HepG2 (cell line): Measurements from ENCODE around the gene SFXN5. TPM values are rescaled to one million over a fixed set of nuclear protein-coding genes. Genes with fewer than 3 reads are reported as not detected.

Experiments
- ATAC-seq: fragments of 200-7000 bp; cut with Tn5 transposase; 3 replicates; pipeline ENCODE4 v1.9.1; 2020; ENCODE audit warnings: mild to moderate bottlenecking, moderate library complexity
- BruUV-seq: library from RNA; stranded (reverse); fragments of 400-500 nt; replicated peaks from 2 replicates; lab custom pipeline; 2021; lab: Mats Ljungman, UMichigan
- CTCF ChIA-PET: fragments of 300-600 bp; formaldehyde crosslinking; extraction: SDS; loops from one replicate; lab custom pipeline; 2021; ENCODE audit warnings: low total read pairs, inconsistent platforms, low intra/inter-chr PET ratio; lab: Yijun Ruan, JAX
- POLR2A ChIA-PET: fragments of 350-600 bp; sonication (Branson Sonifier 250); formaldehyde crosslinking; loops from one replicate; lab custom pipeline; 2020; ENCODE audit warnings: antibody characterized with exemption, inconsistent platforms; lab: Yijun Ruan, JAX
- DNase-seq: peaks from one replicate; pipeline ENCODE4 v3.0.0-alpha.2; 2015; ENCODE audit warnings: low spot score
- FAIRE-seq: peaks from 3 replicates; lab custom pipeline; 2011; peaks lifted over from hg19 to GRCh38; lab: Jason Lieb, UNC
- H2AFZ ChIP-seq: one replicate; pipeline ENCODE4 v1.6.1; 2011; ENCODE audit warnings: low read length, inconsistent platforms
- H3K27ac ChIP-seq: fragments of 300-600 bp; 3 replicates; pipeline ENCODE4 v1.8.0; 2011; ENCODE audit warnings: mixed run types, mild to moderate bottlenecking, mixed read lengths, low read length, inconsistent platforms; ENCODE audit not compliant: insufficient read depth; ENCODE audit errors: extremely low read length
- H3K27me3 ChIP-seq, 2 experiments: fragments of 200-600 bp in 1 of 2; 2 replicates in 1 of 2; 3 replicates in 1 of 2; pipeline versions ENCODE4 v1.6.0 to v1.8.0; 2011; ENCODE audit warnings: low read length in 2 of 2, mild to moderate bottlenecking in 2 of 2, moderate library complexity in 2 of 2, inconsistent platforms in 1 of 2; ENCODE audit not compliant: insufficient read depth in 2 of 2, control insufficient read depth in 1 of 2
- H3K36me3 ChIP-seq, 2 experiments: fragments of 200-600 bp in 1 of 2; replicated peaks in 1 of 2; 2 replicates in 1 of 2; 3 replicates in 1 of 2; pipeline versions ENCODE4 v1.5.1 to v1.8.0; 2011; ENCODE audit warnings: low read length in 2 of 2, inconsistent platforms in 1 of 2; ENCODE audit not compliant: insufficient read depth in 2 of 2, control insufficient read depth in 1 of 2
- H3K4me1 ChIP-seq: 2 replicates; pipeline ENCODE4 v1.5.1; 2012; ENCODE audit warnings: low read length, inconsistent platforms; ENCODE audit not compliant: insufficient read depth
- H3K4me2 ChIP-seq: 2 replicates; pipeline ENCODE4 v1.6.0; 2011; ENCODE audit warnings: low read depth, low read length, inconsistent platforms
- H3K4me3 ChIP-seq, 3 experiments: fragments of 200-600 bp in 1 of 3; sonication (generic), shearing (Covaris generic) in 1 of 3; replicated peaks in 1 of 3; 2 replicates each; pipeline ENCODE4 v1.5.1; 2011 to 2016; ENCODE audit warnings: low read length in 3 of 3, inconsistent platforms in 2 of 3, low read depth in 2 of 3, mild to moderate bottlenecking in 2 of 3, control low read depth in 1 of 3, mixed read lengths in 1 of 3; ENCODE audit not compliant: insufficient read depth in 1 of 3
- H3K79me2 ChIP-seq: one replicate; pipeline ENCODE4 v1.6.1; 2011; ENCODE audit warnings: low read length, inconsistent platforms; ENCODE audit not compliant: insufficient read depth
- H3K9ac ChIP-seq: 2 replicates; pipeline ENCODE4 v1.6.0; 2011; ENCODE audit warnings: mild to moderate bottlenecking, low read depth, low read length, inconsistent platforms; ENCODE audit not compliant: insufficient read depth
- H3K9me3 ChIP-seq: 2 replicates; pipeline ENCODE4 v1.5.1; 2012; ENCODE audit warnings: mild to moderate bottlenecking, low read length
- H4K20me1 ChIP-seq: 2 replicates; pipeline ENCODE4 v1.6.0; 2011; ENCODE audit warnings: inconsistent platforms, mild to moderate bottlenecking, low read length, moderate library complexity; ENCODE audit not compliant: insufficient read depth
- ARNTL ChIP-seq: sonication (generic); formaldehyde crosslinking; IDR thresholded peaks from 2 replicates; pipeline ENCODE4 v1.4.0; 2020; ENCODE audit warnings: mild to moderate bottlenecking, missing genetic modification reagents
- CBX1 ChIP-seq: IDR thresholded peaks from one replicate; pipeline ENCODE4 v1.6.1; 2016; ENCODE audit warnings: antibody characterized with exemption, low read depth
- FLYWCH1 ChIP-seq: sonication (generic); formaldehyde crosslinking; IDR thresholded peaks from 2 replicates; pipeline ENCODE4 v1.8.1; 2023; ENCODE audit warnings: mild to moderate bottlenecking, missing genetic modification reagents
- GATAD2A ChIP-seq: IDR thresholded peaks from 2 replicates; pipeline ENCODE4 v1.6.1; 2016
- HHEX ChIP-seq: IDR thresholded peaks from 2 replicates; pipeline ENCODE4 v1.6.1; 2016; ENCODE audit warnings: control low read depth
- NFIC ChIP-seq: IDR thresholded peaks from 2 replicates; pipeline ENCODE4 v1.6.1; 2012; ENCODE audit warnings: mild to moderate bottlenecking, low read length, inconsistent platforms
- NRL ChIP-seq: sonication (generic); formaldehyde crosslinking; IDR thresholded peaks from 2 replicates; pipeline ENCODE4 v1.5.0; 2020; ENCODE audit warnings: missing genetic modification reagents, mild to moderate bottlenecking, moderate library complexity, borderline replicate concordance
- PAWR ChIP-seq: sonication (generic); formaldehyde crosslinking; IDR thresholded peaks from 2 replicates; pipeline ENCODE4 v1.4.0; 2020; ENCODE audit warnings: missing genetic modification reagents, mild to moderate bottlenecking, borderline replicate concordance
- PLRG1 ChIP-seq: fragments of 450-650 bp; conservative IDR thresholded peaks from 2 replicates; pipeline ENCODE4 v1.6.1; 2016
- U2AF2 ChIP-seq: fragments of 200-400 bp; formaldehyde crosslinking; IDR thresholded peaks from 2 replicates; pipeline ENCODE4 v1.6.1; 2017; ENCODE audit warnings: low read depth, mild to moderate bottlenecking, low read length
- ZNF331 ChIP-seq: sonication (generic); formaldehyde crosslinking; IDR thresholded peaks from 2 replicates; pipeline ENCODE4 v1.4.0; 2020; ENCODE audit warnings: missing genetic modification reagents
- ZNF589 ChIP-seq: sonication (generic); formaldehyde crosslinking; conservative IDR thresholded peaks from 2 replicates; pipeline ENCODE4 v1.8.0; 2022; ENCODE audit warnings: mild to moderate bottlenecking, moderate library complexity, missing genetic modification reagents
- ZNF652 ChIP-seq: IDR thresholded peaks from 2 replicates; pipeline ENCODE4 v1.6.1; 2016; ENCODE audit warnings: low read depth, borderline replicate concordance
- ZNF660 ChIP-seq: sonication (generic); formaldehyde crosslinking; IDR thresholded peaks from 2 replicates; pipeline ENCODE4 v1.5.1; 2020; ENCODE audit warnings: mild to moderate bottlenecking, low read depth, missing genetic modification reagents, borderline replicate concordance
- ZNF724P ChIP-seq: sonication (generic); formaldehyde crosslinking; IDR thresholded peaks from 2 replicates; pipeline ENCODE4 v1.8.0; 2022; ENCODE audit warnings: missing genetic modification reagents, borderline replicate concordance
- ZNF773 ChIP-seq: sonication (generic); formaldehyde crosslinking; IDR thresholded peaks from 2 replicates; pipeline ENCODE4 v1.4.0; 2020; ENCODE audit warnings: missing genetic modification reagents, borderline replicate concordance
- ZNF816 ChIP-seq: sonication (generic); formaldehyde crosslinking; IDR thresholded peaks from 2 replicates; pipeline ENCODE4 v1.8.0; 2022; ENCODE audit warnings: missing genetic modification reagents, mild to moderate bottlenecking, borderline replicate concordance
- ZSCAN20 ChIP-seq: sonication (generic); formaldehyde crosslinking; IDR thresholded peaks from 2 replicates; pipeline ENCODE4 v1.4.0; 2020; ENCODE audit warnings: missing genetic modification reagents, mild to moderate bottlenecking, borderline replicate concordance
- WGBS: methylation state at CpG from one replicate; pipeline ENCODE4 v1.1.6; 2017; ENCODE audit warnings: low lambda C conversion rate; 5-methylcytosine and 5-hydroxymethylcytosine counted together
- in situ Hi-C: cut with HindIII; loops from 2 replicates; pipeline ENCODE4 v1.10.0; 2017; ENCODE audit warnings: low pct_unique_long_range_greater_than_20kb; ENCODE audit not compliant: extremely low pct_ligation_motif_present
- intact Hi-C: fragments of 100-400 bp; cut with micrococcal nuclease; formaldehyde crosslinking; loops from one replicate; pipeline ENCODE4 v1.10.0; 2022; ENCODE audit not compliant: unreplicated experiment
- polyA plus RNA-seq, 8 experiments: library from polyadenylated mRNA; depleted of rRNA in 3 of 8; stranded (reverse) in 7 of 8; unstranded in 1 of 8; fragments of >200 nt; fragmentation: Illumina TruSeq in 4 of 8; extraction: Trizol in 4 of 8; gene quantifications; 2 replicates each; pipeline versions ENCODE4 v1.2.1 to v1.2.3, GENCODE V29; 2011 to 2016; ENCODE audit warnings: low read depth in 4 of 8, missing spikeins in 1 of 8, mixed read lengths in 1 of 8; ENCODE audit not compliant: insufficient read depth in 1 of 8
- total RNA-seq, 5 experiments: library from RNA; depleted of rRNA; stranded (reverse); fragments of >200 nt; fragmentation: Illumina TruSeq; extraction: Trizol; gene quantifications; 2 replicates each; pipeline ENCODE4 v1.2.3, GENCODE V29; 2016; ENCODE audit warnings: low read depth in 1 of 5
- TF ChIP-seq, protein P1 (sequence below): sonication (generic); formaldehyde crosslinking; IDR thresholded peaks from 2 replicates; pipeline ENCODE4 v1.4.0; 2020; ENCODE audit warnings: missing genetic modification reagents

The SFXN5 gene
- total and polyA plus RNA-seq, 2 of the 13 experiments (the other 11 are each of a cell fraction or from before 2014, with no cell fraction given) = 34.9 to 37.4 TPM

- WGBS = 18% methylated on average over 6 of the region's 6 CpGs
- Histone ChIP-seq H3K27ac (no peak overlapping the region), H2AFZ (no peak overlapping the region), H3K27me3 (no peaks in the 10 kb centered on the region), H3K9me3 (no peaks in the 10 kb centered on the region), H3K4me2 (no peak overlapping the region), H3K9ac (no peak overlapping the region), H3K4me3 (no peak overlapping the region), H3K36me3 (peaks cover 33 to 42% of the 10 kb centered on the region in 2 experiments), H3K79me2 (peaks cover 11% of the 10 kb centered on the region), H4K20me1 (peaks cover 26% of the 10 kb centered on the region; the same call in 1 of the 2 replicates), H3K4me1 (peaks cover 15% of the 10 kb centered on the region)
- ATAC-seq = peak; percentile 90
- FAIRE-seq = peak; percentile 95
- peak; percentile 74 for DNase-seq
- CTCF ChIA-PET = interaction anchor here (0.8 to 2.8 kb wide), 9 partner anchors 68 to 175 kb away, joined by 3 to 54 read pairs (median 8); no protein-coding TSS in a partner anchor
- intact Hi-C loops = loop anchor here (1.0 kb wide), 3 partner anchors 71 to 92 kb away; no protein-coding TSS in a partner anchor
- in situ Hi-C loops = loop anchor here (5.0 kb wide), 1 partner anchor 72 kb away; no protein-coding TSS in a partner anchor
- BruUV-seq = no TSS peak
- POLR2A ChIA-PET = interaction anchor here (1.5 to 1.6 kb wide), 2 partner anchors 15 to 65 kb away, joined by 4 read pairs; partner anchors contain the start of gene SFXN5
- TF ChIP-seq ZNF331 (CRISPR knock-in tag) (no peak), ZNF652 (CRISPR knock-in tag) (no peak), HHEX (CRISPR knock-in tag) (no peak), U2AF2 (no peak), NRL (CRISPR knock-in tag) (no peak), CBX1 (no peak), PAWR (CRISPR knock-in tag) (no peak), ZNF724P (no peak), ZSCAN20 (no peak), ZNF773 (CRISPR knock-in tag) (no peak), ARNTL (CRISPR knock-in tag) (no peak), FLYWCH1 (CRISPR knock-in tag) (no peak), PLRG1 (no peak), GATAD2A (CRISPR knock-in tag) (0 out of 2 replicates have a peak, but pooled peaks have one; percentile 28), ZNF816 (CRISPR knock-in tag) (no peak), ZNF660 (CRISPR knock-in tag) (no peak), ZNF589 (CRISPR knock-in tag) (no peak), NFIC (no peak)
- TF ChIP-seq, protein P1, sequence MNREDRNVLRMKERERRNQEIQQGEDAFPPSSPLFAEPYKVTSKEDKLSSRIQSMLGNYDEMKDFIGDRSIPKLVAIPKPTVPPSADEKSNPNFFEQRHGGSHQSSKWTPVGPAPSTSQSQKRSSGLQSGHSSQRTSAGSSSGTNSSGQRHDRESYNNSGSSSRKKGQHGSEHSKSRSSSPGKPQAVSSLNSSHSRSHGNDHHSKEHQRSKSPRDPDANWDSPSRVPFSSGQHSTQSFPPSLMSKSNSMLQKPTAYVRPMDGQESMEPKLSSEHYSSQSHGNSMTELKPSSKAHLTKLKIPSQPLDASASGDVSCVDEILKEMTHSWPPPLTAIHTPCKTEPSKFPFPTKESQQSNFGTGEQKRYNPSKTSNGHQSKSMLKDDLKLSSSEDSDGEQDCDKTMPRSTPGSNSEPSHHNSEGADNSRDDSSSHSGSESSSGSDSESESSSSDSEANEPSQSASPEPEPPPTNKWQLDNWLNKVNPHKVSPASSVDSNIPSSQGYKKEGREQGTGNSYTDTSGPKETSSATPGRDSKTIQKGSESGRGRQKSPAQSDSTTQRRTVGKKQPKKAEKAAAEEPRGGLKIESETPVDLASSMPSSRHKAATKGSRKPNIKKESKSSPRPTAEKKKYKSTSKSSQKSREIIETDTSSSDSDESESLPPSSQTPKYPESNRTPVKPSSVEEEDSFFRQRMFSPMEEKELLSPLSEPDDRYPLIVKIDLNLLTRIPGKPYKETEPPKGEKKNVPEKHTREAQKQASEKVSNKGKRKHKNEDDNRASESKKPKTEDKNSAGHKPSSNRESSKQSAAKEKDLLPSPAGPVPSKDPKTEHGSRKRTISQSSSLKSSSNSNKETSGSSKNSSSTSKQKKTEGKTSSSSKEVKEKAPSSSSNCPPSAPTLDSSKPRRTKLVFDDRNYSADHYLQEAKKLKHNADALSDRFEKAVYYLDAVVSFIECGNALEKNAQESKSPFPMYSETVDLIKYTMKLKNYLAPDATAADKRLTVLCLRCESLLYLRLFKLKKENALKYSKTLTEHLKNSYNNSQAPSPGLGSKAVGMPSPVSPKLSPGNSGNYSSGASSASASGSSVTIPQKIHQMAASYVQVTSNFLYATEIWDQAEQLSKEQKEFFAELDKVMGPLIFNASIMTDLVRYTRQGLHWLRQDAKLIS (CRISPR knock-in tag) = no peak
Measured at GRCh38 chr2:73085691-73086090, 14.2 kb upstream of the SFXN5 start.
